Activated CD8-positive, alpha-beta memory T cell treated with anti-CD3 and anti-CD28 coated beads, Interleukin-2, amount 10 ng/mL, durations not matched to agents 7 days and 5 days (primary cell): Measurements from ENCODE around the gene TNS4. TPM values are rescaled to one million over a fixed set of nuclear protein-coding genes. Genes with fewer than 3 reads are reported as not detected.
A peak's percentile ranks its signal among the peaks of the same experiment; 100 is the strongest.

Experiments
- ATAC-seq: fragments of 150-1000 bp; cut with Tn5 transposase; one replicate; pipeline ENCODE4 v1.10.0; 2021; ENCODE audit warnings: moderate library complexity
- CTCF ChIA-PET: fragments of 350-600 bp; sonication (Branson Sonifier 250); formaldehyde crosslinking; loops from one replicate; lab custom pipeline; 2021; ENCODE audit warnings: antibody characterized with exemption; lab: Charles Lee
- DNase-seq: peaks from one replicate; pipeline ENCODE4 v3.0.0-alpha.2; 2020
- H3K27ac Mint-ChIP-seq: one replicate; pipeline ENCODE4 v1.8.0; 2021; ENCODE audit warnings: mild to moderate bottlenecking, mixed read lengths
- H3K27me3 Mint-ChIP-seq: one replicate; pipeline ENCODE4 v1.8.0; 2021; ENCODE audit warnings: mixed read lengths
- H3K36me3 Mint-ChIP-seq: one replicate; pipeline ENCODE4 v1.8.0; 2021; ENCODE audit warnings: mild to moderate bottlenecking, mixed read lengths
- H3K4me1 Mint-ChIP-seq: one replicate; pipeline ENCODE4 v1.8.0; 2021; ENCODE audit warnings: mixed read lengths
- H3K4me3 Mint-ChIP-seq: one replicate; pipeline ENCODE4 v1.8.0; 2021; ENCODE audit warnings: mild to moderate bottlenecking, moderate library complexity, mixed read lengths
- H3K9me3 Mint-ChIP-seq: one replicate; pipeline ENCODE4 v1.8.0; 2022; ENCODE audit warnings: low read depth, mixed read lengths
- total RNA-seq, 2 experiments: library from RNA; stranded (reverse); gene quantifications; one replicate each; pipeline ENCODE4 v1.2.3, GENCODE V29; 2021

TNS4 gene
- total RNA-seq, 2 experiments from 2014 or later = 4.2 to 5.8 TPM

DNA sequence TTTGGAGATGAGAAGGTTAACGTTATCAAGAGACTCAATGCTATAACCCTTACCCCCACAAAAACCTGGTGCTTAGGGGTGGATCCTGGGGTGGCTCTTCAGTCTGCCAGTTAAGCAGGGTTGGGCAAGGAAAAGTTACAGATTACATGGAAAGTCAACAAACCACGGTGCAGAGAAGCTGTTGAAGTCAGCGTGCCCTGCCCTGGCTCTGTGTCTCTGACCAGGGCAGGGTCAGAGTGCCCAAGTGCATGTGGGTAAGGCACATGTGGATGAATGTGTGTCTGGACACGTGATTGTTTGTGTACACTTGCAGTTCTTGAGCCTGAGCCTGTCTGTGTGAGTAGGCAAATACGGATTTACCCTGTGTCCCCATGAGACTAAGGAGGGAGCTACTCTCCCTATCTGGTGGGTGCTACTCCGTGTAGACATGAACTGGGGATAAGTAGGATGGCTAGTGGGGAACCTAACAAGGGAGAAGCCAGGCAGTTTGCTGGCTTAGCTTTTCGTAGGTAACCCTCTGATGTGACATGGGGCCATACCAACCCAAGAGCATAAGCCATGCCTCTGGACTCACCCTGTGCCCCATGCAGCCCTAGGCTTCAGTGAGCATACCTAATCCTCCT lies 52.7 kb downstream of the TNS4 start:
- no peak overlapping the region for H3K4me3 Mint-ChIP-seq
- CTCF ChIA-PET = interaction anchor here (0.8 to 6.6 kb wide), 6 partner anchors 22 to 111 kb away, joined by 3 to 60 read pairs (median 3); no protein-coding TSS in a partner anchor
- H3K4me1 Mint-ChIP-seq = peaks cover 44% of the 10 kb centered on the region

GRCh38 chr17:40448213-40448638 lies 53.2 kb downstream of the TNS4 start:
- H3K4me3 Mint-ChIP-seq = no peak overlapping the region
- peaks cover 45% of the 10 kb centered on the region for H3K4me1 Mint-ChIP-seq
- peaks cover 8% of the 10 kb centered on the region for H3K27me3 Mint-ChIP-seq
- no peak overlapping the region for H3K27ac Mint-ChIP-seq
- peaks cover 3% of the 10 kb centered on the region for H3K36me3 Mint-ChIP-seq
- H3K9me3 Mint-ChIP-seq = no peaks in the 10 kb centered on the region
- no peak for DNase-seq
- ATAC-seq = no peak
- CTCF ChIA-PET = interaction anchor here (0.8 to 6.6 kb wide), 6 partner anchors 21 to 112 kb away, joined by 3 to 60 read pairs (median 4); no protein-coding TSS in a partner anchor

More for the DNA sequence above, 52.7 kb downstream of the TNS4 start:
- peaks cover 8% of the 10 kb centered on the region for H3K27me3 Mint-ChIP-seq
- H3K36me3 Mint-ChIP-seq = peaks cover 3% of the 10 kb centered on the region
- ATAC-seq = no peak
- no peak overlapping the region for H3K27ac Mint-ChIP-seq
- no peak for DNase-seq
- H3K9me3 Mint-ChIP-seq = no peaks in the 10 kb centered on the region

DNA sequence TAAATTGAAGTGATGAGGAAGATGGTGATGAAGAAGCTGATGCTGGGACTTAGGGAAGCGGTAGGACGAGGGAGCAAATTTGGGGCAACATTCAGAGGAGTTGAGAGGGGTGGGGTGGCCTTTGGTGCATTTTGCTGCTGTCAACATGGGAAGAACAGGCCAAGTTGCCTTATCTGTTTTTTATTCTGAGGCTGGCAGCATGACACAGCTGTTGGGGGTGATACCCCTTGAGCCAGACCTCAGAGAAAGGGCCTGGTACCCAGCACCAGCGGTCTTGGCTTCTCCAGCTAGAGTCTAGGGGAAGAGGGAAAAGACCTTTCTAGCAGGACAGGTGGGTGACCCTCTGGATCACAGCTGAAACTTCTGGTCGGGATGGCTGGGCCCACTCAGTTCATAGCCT lies 53.6 kb downstream of the TNS4 start:
- DNase-seq = no peak
- Mint-ChIP-seq H3K27ac (no peak overlapping the region), H3K27me3 (peaks cover 8% of the 10 kb centered on the region), H3K9me3 (no peaks in the 10 kb centered on the region), H3K36me3 (peaks cover 3% of the 10 kb centered on the region), H3K4me1 (peaks cover 45% of the 10 kb centered on the region), H3K4me3 (no peak overlapping the region)
- ATAC-seq = no peak
- CTCF ChIA-PET = interaction anchor here (1.0 to 6.6 kb wide), 7 partner anchors 9 to 112 kb away, joined by 3 to 60 read pairs (median 4); no protein-coding TSS in a partner anchor

DNA sequence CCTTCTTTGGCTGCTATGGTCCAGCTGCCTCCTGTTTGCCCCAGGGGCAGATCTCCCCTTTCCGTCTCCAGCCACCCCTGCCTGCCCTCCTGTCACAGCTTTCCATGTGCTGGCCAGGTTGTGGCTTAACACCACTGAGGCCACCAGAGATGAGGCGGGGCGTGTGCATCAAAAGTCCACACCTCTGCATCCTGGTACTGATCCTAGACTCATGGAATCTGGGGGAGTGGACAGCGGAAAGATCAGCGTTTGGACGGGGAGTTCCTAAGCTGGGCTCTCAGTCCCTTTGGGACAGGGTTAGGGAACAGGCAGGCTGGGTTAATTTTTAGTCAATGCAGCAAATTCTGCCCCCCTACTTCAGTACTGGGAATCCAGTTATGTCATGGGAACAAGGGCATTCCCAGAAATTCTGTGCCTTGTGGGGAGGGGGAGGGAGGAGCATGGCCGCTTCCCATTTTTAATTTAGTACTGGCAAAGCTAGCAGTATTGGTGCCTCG lies 54.2 kb downstream of the TNS4 start:
- no peak overlapping the region for H3K4me3 Mint-ChIP-seq
- peaks cover 12% of the 10 kb centered on the region for H3K27me3 Mint-ChIP-seq
- CTCF ChIA-PET = interaction anchor here (1.0 to 6.6 kb wide), 6 partner anchors 9 to 113 kb away, joined by 3 to 60 read pairs (median 5); no protein-coding TSS in a partner anchor
- H3K36me3 Mint-ChIP-seq = peaks cover 3% of the 10 kb centered on the region
- peaks cover 45% of the 10 kb centered on the region for H3K4me1 Mint-ChIP-seq
- no peak overlapping the region for H3K27ac Mint-ChIP-seq
- no peak for ATAC-seq
- no peaks in the 10 kb centered on the region for H3K9me3 Mint-ChIP-seq
- no peak for DNase-seq

DNA sequence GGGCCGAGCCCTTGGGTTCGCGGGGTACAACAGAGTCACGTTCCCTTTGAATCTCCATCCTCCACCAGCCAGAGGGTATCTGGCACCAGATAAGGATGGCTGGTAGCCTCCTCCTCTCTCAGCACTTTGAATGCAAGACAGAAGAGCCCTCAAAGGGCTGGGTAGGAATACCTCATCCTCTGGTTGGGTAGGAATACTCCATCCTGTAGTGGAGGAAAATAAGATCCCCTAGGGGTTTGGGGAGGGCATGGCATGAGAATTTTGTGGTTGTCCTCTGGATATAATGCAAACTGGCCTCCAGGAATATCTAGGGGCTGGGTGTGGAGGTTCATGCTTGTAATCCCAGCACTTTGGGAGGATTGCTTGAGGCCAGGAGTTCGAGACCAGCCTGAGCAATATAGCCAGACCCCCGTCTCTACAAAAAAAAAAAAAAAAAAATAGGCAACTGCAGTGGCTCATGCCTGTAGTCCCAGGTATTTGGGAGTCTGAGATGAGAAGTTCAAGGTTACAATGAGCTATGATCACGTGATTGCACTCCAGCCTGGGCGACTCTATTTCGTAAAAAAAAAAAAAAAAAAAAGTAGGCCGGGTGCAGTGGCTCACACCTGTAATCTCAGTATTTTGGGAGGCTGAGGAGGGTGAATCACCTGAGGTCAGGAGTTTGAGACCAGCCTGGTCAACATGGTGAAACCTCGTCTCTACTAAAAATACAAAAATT lies 55.5 kb downstream of the TNS4 start:
- Mint-ChIP-seq H3K36me3 (peaks cover 3% of the 10 kb centered on the region), H3K27ac (no peak overlapping the region), H3K4me3 (peak overlapping the region; percentile 66), H3K4me1 (peaks cover 45% of the 10 kb centered on the region), H3K27me3 (peaks cover 13% of the 10 kb centered on the region), H3K9me3 (no peaks in the 10 kb centered on the region)
- DNase-seq = no peak
- no peak for ATAC-seq
- CTCF ChIA-PET = interaction anchor here (0.7 to 9.1 kb wide), 6 partner anchors 19 to 115 kb away, joined by 4 to 115 read pairs (median 18); no protein-coding TSS in a partner anchor

DNA sequence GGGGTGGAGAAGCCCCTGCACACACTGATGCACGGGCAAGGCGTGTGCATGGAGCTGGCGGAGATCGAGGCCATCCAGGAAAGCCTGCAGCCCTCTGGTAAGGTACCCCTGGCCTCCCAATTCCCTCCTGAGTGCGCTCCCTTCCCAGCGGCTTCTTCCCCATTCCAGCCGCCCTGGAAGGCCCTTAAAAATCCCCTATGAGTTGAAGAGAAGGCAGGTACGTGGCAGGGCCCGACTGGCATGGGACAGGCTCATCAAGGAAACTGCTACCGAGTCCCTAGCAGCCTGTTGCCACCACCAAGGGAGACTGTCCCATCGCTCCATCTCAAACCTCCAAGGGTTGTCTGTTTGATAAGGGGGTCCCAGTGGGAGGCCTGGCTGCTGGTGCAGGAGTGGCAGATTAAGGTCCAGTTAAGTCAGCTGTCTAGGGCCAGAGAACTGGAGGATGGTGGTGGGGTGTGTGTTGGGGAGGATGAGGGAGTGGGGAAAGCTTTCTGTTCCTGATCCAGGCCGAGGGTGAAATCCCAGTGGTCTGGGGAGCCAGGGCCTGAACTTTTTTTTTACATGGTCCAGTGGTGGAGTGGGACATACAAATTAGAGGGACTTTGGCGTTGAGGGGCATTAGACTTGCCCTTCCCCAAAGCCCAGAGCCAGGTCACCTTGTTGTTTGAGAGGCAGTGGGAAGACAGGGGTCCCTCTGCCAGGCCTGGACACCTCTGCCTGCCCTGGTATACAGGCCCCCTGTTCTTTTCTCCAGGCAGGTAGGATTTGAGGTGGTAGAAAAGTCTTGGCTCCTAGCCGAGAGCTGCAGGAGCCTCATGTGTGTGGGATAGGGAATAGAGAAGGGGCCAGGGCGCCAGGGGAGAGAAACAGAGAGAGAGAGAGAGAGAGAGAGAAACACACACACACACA lies 57.2 kb downstream of the TNS4 start:
- Mint-ChIP-seq H3K27me3 (peaks cover 22% of the 10 kb centered on the region), H3K36me3 (peaks cover 3% of the 10 kb centered on the region), H3K27ac (peak overlapping the region; percentile 87), H3K9me3 (no peaks in the 10 kb centered on the region), H3K4me1 (peaks cover 42% of the 10 kb centered on the region), H3K4me3 (peak overlapping the region; percentile 66)
- DNase-seq (no peak), ATAC-seq (peak; percentile 6)
- CTCF ChIA-PET = interaction anchor here (0.6 to 9.1 kb wide), 29 partner anchors 9 to 664 kb away, joined by 3 to 115 read pairs (median 4); partner anchors contain the start of genes GJD3 and TOP2A

- peaks cover 40% of the 10 kb centered on the region for H3K4me1 Mint-ChIP-seq
- ATAC-seq = peak; percentile 87
These were observed 58.0 kb downstream of the TNS4 start, which contains the start of gene IGFBP4 for GRCh38 chr17:40443196-40443987. TSS of gene IGFBP4 (plus strand) at chr17:40443450. CDS start at chr17:40443736, 286 bp downstream.

DNA sequence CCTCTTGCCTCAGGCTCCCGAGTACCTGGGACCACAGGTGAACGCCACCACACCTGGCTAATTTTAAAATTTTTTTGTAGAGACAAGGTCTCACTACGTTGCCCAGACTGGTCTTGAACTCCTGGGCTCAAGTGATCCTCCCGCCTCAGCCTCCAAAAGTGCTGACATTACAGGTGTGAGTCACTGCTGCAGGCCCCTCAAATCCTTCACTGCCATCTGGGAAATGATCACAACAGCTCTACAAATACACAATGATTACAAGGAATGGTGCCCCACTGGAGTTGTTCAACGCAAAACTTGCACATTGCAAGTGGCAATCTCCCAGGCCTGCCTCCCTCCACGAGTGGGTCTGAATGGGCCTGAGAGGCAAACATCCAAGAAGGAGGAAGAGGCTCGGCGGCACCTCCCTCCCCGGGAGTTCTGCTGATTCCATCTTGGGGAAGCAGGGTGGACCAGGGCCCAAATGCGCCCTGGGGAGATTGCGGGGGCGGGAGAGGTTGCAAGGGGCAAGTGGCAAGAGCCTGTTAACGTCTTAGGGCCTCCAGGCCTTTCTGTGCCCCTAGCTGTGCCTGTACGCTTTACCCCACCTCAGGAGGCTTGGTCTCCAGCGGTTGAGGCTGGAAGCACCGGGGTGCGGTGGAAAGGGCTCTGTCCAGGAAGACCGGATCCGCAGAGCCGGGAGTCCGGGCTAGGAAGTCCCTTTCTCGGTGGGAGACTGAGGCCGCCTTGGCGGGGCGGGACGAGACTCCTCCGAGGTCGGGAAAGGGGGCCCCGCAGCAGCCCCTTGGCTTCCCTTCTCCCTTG lies 58.8 kb downstream of the TNS4 start:
- no peak for ATAC-seq
- peaks cover 37% of the 10 kb centered on the region for H3K4me1 Mint-ChIP-seq
- CTCF ChIA-PET = interaction anchor here (1.4 to 9.1 kb wide), 10 partner anchors 11 to 118 kb away, joined by 3 to 115 read pairs (median 8); partner anchors contain the start of gene TOP2A
- DNase-seq = no peak
- H3K27me3 Mint-ChIP-seq = peaks cover 22% of the 10 kb centered on the region
- H3K9me3 Mint-ChIP-seq = no peaks in the 10 kb centered on the region
- no peak overlapping the region for H3K27ac Mint-ChIP-seq
- H3K36me3 Mint-ChIP-seq = peaks cover 3% of the 10 kb centered on the region
- peak overlapping the region; percentile 5 for H3K4me3 Mint-ChIP-seq

More at GRCh38 chr17:40443196-40443987, 58.0 kb downstream of the TNS4 start, which contains the start of gene IGFBP4:
- Mint-ChIP-seq H3K27me3 (peaks cover 22% of the 10 kb centered on the region), H3K9me3 (no peaks in the 10 kb centered on the region), H3K27ac (peak within 1 kb of the TSS; percentile 87), H3K36me3 (peaks cover 3% of the 10 kb centered on the region), H3K4me3 (peak within 1 kb of the TSS; percentile 66)
- DNase-seq = peak; percentile 77
- CTCF ChIA-PET = interaction anchor here (0.6 to 9.1 kb wide), 29 partner anchors 10 to 663 kb away, joined by 3 to 115 read pairs (median 4); partner anchors contain the start of genes GJD3 and TOP2A

GRCh38 chr17:40440166-40440565 lies 61.3 kb downstream of the TNS4 start:
- H3K27ac Mint-ChIP-seq = no peak overlapping the region
- CTCF ChIA-PET = interaction anchor here (1.0 to 9.1 kb wide), 5 partner anchors 9 to 97 kb away, joined by 3 to 115 read pairs (median 5); partner anchors contain the start of gene TOP2A
- ATAC-seq (no peak), DNase-seq (no peak)
- peaks cover 3% of the 10 kb centered on the region for H3K36me3 Mint-ChIP-seq
- peaks cover 25% of the 10 kb centered on the region for H3K27me3 Mint-ChIP-seq
- peaks cover 30% of the 10 kb centered on the region for H3K4me1 Mint-ChIP-seq
- no peak overlapping the region for H3K4me3 Mint-ChIP-seq
- no peaks in the 10 kb centered on the region for H3K9me3 Mint-ChIP-seq

DNA sequence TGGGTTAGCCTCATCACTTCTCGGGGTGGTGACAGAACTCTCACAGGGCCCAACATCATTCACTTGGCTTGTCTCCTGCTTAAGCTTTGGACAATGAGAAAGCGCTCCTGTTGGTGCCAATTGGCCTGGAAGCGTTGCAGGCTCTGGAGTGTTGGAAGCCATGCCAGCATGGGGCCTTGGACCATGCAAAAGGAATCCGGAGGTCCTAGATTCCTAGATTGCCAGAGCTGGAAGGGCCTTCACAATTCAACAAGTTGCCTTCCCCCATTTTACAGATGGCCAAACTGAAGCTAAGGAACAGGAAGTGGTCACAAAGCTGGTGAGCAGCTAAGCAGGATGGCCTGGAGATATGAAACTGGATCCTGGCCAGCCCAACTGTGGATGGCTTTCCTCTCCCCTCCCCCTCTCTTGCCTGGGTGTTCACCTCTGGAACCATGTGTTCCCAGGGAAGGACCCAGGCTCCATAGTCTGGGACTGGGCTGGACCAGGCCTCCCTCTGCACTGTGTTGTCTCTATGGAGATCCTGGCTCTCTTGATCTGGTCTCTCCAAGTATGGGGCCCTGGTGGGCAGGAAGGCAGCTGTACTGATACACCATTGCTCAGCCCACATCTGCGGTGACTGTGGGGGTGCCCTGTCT lies 64.2 kb downstream of the TNS4 start:
- Mint-ChIP-seq H3K36me3 (no peaks in the 10 kb centered on the region), H3K4me3 (no peak overlapping the region), H3K9me3 (no peaks in the 10 kb centered on the region), H3K27ac (no peak overlapping the region), H3K27me3 (peaks cover 22% of the 10 kb centered on the region), H3K4me1 (peaks cover 16% of the 10 kb centered on the region)
- CTCF ChIA-PET = interaction anchor here (0.5 to 9.1 kb wide), 7 partner anchors 10 to 175 kb away, joined by 3 to 115 read pairs (median 4); partner anchors contain the start of gene GJD3
- no peak for ATAC-seq
- no peak for DNase-seq
